Left kidney (tissue), 2 donors: ENCODE results near the gene PHTF1. TPM values are rescaled to one million over a fixed set of nuclear protein-coding genes. Genes with fewer than 3 reads are reported as not detected.
"Not testable (repeated sequence)": the region's sequence is repeated elsewhere in the genome, so short reads cannot be mapped to it uniquely, and the experiment has no call there.

Source experiments
- DNase-seq: peaks from one replicate; pipeline ENCODE4 v3.0.0-alpha.2; 2013
- polyA plus RNA-seq: library from polyadenylated mRNA; unstranded; fragments of 120-200 nt; gene quantifications from one replicate; pipeline ENCODE4 v1.2.1, GENCODE V29; 2013; ENCODE audit not compliant: insufficient read length

PHTF1 gene
- polyA plus RNA-seq, 1 donor: 28.1 TPM

- DNase-seq: no peak
Observed at GRCh38 chr1:113734357-113735055, 24.8 kb downstream of the PHTF1 start.

GRCh38 chr1:113732802-113733201, 26.5 kb downstream of the PHTF1 start:
- no peak for DNase-seq

DNA sequence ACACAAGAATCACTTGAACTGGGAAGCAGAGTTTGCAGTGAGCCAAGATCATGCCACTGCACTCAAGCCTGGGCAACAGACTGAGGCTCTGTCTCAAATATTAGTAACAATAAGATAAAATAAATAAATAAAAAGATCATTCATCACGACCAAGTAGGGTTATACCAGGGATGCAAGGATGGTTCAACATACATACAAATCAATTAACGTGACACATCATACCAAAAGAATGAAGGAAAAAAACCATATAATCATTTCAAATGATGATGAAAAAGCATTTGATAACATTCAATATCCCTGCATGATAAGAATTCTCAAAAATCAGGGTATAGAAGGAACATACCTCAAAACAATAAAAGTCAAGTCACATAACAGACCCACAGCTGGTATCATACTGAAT, 38.3 kb downstream of the PHTF1 start:
- no peak for DNase-seq

DNA sequence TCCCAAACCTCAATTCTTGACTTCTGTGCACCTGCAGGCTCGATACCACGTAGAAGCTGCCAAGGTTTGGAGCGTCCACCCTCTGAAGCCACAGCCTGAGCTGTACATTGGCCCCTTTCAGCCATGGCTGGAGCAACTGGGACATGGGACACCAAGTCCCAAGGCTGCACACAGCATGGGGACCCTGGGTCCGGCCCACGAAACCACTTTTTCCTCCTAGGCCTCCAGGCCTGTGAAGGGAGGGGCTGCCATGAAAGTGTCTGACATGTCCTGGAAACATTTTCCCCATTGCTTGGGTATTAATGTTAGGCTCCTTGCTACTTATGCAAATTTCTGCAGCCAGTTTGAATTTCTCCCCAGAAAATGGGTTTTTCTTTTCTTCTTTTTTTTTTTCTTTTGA, 40.7 kb downstream of the PHTF1 start:
- not testable (repeated sequence) for DNase-seq

- DNase-seq: not testable (repeated sequence)
Observed at GRCh38 chr1:113717506-113717905, 41.8 kb downstream of the PHTF1 start.

GRCh38 chr1:113714606-113715269, 44.5 kb downstream of the PHTF1 start:
- DNase-seq: no peak

GRCh38 chr1:113701429-113701828, 57.9 kb downstream of the PHTF1 start:
- no peak for DNase-seq

- no peak for DNase-seq
Observed at GRCh38 chr1:113694910-113695309, 64.4 kb downstream of the PHTF1 start.

GRCh38 chr1:113692824-113693431, 66.4 kb downstream of the PHTF1 start:
- DNase-seq: no peak

GRCh38 chr1:113692342-113692741, 66.9 kb downstream of the PHTF1 start:
- DNase-seq: no peak

DNA sequence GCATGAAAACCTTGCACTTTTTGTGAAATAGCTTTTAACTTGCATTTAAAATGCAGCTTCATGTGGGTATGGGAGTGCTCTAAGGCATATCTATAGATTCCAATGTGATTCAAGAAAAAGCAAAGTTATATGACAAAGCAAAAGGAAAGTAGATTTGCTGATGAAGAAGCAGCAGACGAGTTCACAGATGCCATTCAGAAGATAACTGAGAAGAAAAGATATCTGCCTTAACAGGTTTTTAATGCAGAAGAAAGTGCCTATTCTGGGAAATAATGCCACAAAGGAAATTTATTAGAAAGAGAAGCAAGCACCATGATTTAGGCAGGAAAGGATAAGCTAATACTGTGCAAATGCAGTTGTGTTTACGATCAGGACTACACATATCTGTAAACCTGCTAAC, 68.1 kb downstream of the PHTF1 start:
- no peak for DNase-seq

- DNase-seq: no peak
Observed at GRCh38 chr1:113686891-113687618, 72.2 kb downstream of the PHTF1 start.

DNA sequence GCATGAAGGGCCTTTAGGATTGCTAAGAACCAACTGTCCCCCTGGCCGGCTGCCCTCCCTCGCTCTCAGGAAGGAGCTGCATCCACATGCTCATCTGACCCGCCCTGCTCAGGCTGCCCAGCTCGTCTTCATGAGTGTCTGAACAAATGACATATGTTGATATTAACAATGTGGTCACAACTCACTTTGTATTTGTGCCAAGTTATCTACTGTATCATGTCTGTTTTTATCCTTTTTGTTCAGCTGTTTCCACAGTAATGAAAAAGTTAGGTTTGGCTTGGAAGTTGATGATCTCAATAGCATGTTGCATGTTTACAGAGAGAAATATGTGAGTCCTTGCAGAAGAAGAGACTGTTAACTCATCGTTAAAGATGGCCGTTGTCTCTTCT, 75.1 kb downstream of the PHTF1 start:
- DNase-seq: no peak

DNA sequence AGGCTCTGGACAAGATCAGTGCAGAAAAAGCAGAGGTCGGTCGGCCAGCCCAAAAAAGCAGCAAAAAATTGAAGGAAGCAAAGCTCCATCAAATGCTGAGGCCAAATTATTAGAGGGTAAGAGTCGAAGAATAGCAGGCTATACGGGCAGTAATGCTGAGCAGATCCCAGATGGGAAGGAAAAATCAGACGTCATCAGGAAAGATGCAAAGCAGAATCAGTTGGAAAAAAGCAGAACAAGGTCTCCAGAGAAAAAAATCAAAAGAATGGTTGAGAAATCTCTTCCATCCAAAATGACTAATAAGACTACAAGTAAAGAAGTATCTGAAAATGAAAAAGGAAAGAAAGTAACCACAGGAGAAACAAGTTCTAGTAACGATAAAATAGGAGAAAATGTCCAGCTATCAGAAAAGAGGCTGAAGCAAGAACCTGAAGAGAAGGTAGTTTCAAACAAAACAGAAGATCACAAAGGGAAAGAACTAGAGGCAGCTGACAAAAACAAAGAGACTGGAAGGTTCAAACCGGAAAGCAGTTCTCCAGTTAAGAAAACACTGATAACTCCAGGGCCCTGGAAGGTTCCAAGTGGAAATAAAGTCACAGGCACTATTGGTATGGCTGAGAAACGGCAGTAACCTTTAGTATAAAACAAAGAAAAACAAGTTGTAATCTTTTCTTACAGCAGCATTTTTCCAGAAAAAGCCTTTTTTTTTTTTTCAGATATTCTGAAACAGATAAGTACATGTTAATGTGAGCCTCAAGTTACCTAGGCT, 75.7 kb downstream of the PHTF1 start:
- DNase-seq: no peak

GRCh38 chr1:113681596-113682337, 77.5 kb downstream of the PHTF1 start:
- no peak for DNase-seq

DNA sequence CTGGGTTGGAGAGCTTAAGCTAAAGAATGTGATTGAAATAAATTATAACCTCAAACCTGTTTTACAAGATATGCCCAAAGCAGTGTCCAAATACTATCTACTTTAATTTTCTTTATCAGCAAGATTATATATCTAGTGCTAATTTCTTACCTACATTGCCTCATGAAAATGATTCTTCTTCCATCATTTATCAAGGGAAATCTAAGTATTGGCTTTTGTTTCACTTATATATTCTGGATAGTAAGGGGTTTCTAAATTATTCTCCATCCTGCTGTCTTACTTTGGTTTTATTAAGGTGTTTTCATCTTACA, 81.2 kb downstream of the PHTF1 start:
- no peak for DNase-seq

DNA sequence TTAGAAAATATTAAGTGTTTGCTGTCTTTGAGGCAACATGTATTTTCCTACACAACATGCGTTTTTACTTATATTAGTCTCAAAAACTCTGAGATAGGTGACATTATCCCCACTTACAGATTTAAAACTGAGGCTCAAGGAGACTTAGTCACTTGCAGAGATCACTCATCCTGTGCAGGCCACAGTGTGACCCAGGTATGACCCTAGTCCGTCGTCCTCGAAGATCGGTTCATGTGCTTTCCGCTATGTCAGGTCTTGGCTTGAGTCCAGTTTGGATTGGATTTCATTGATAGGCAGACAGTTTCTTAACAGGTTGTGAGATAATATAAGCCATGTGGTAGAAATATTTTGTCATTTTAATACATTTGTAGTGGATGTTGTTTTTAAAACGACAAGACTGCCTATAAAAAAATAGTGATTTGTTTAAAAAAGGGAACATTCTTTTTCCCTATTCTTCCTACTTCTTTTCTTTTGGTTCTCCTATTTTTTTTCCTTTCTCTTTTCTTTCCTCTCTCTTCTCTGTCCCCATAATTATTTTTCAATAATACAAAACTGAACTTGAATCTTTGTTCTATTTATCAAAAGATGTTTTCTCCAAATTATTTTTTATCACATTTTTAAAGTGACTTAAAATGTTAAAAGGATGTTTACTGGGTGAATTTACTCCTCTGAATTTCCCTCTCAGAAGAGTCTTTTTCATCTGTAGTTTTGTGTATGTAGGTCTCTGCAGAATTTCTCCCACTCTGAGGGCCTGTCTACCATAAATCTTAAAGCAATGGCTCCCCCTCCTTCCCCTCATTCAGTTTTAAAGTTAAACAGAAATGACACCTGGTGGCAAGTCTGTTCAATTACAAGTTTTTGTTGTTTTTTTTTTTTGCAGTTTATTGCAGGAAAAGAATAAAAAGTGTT, 81.8 kb downstream of the PHTF1 start:
- DNase-seq: peak; percentile 74

GRCh38 chr1:113676524-113676923, 82.8 kb downstream of the PHTF1 start:
- no peak for DNase-seq

- DNase-seq: no peak
Observed at GRCh38 chr1:113675302-113675701, 84.0 kb downstream of the PHTF1 start.

- DNase-seq: no peak
Observed at GRCh38 chr1:113674591-113674990, 84.7 kb downstream of the PHTF1 start.
